ENCODE results near the gene SEC14L1.

The SEC14L1 gene

DNA sequence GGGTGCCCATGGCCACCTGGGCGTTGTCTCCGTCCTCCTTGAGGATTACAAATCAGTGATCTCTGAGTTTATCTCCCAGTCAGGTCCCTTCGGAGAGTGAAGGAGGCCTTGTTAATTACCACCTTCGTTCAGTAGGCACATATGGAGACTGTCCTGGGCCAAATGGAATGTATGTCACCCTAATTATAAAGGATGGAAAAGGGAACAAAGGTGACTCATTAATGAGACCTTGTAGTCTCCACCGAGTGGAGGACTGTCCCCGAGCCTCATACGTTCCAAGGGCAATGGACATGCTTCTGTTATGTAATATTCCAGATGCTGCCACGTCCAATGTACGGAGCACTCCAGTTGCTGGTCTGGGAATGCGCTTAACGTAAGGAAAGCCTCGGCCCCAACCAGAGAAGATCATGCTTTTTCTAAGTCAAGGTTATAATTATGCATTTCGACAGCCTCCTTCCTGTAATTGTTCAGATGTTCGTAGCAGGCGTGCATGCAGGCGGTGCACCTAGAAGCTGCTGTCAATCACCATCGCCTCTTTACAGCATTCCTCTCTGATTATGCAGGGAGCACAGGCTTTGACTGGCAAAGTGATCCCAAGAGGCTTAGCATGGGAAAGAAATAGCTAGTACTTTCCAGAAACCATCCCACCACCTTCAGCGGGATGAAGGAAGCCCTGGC is 22.4 kb upstream of the SEC14L1 start:
- no peak overlapping the region for H3K27ac ChIP-seq
- TF ChIP-seq ZFX (IDR thresholded peaks at IDR 0.05), result no peak

DNA sequence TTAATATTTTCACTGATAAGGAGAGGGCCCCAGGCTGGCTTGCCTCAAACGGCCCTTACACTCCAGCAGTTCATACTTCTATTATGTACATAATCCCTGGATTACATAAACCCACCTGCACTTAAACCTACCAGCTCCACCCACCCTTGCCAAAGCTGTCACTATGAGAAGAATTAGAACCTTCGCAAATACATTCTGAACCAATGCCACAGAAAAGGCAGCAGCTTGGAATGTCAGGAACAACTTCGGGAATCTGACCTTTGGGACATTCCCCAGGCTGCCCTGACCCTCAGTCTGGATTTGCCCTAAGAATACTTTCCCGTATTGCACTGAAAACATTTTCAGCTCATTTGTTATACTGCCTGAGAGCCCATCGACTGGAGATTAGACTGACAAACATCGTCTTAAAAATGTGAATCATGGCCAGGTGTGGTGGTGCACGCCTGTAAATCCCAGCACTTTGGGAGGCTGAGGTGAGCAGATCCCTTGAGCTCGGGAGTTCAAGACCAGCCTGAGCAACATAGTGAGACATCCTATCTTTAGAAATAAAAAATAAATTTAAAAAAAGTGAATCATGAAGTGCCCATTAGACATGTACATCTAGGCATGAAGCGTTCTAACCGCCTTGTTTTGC is 21.0 kb upstream of the SEC14L1 start:
- no peak for TF ChIP-seq ZFX (IDR thresholded peaks at IDR 0.05)
- TF ChIP-seq CTCF (conservative IDR thresholded peaks at IDR 0.05), result no peak
- H3K27ac ChIP-seq, result no peak overlapping the region

DNA sequence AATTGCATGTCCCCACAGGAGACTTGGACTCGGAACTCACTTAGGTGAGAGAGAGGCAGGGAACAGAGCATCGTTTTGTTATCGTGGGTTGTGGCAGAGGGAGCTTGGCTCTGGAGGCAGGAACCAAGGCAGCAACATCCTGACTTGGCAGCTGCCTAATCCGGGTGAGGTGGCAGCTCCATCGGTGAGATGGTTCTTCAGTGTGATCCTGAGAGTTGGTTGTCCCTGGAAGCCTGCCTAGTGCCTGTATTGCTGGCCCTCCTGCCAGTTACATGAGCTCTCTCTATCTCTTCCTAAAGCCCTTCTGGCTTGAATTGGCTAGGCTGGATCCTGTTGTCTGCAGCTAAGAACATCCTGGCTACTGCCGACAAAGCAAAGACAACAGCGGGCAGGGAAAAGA is 19.9 kb upstream of the SEC14L1 start:
- no peak overlapping the region for H3K27ac ChIP-seq
- TF ChIP-seq ZFX (IDR thresholded peaks at IDR 0.05), result no peak
- no peak for TF ChIP-seq CTCF (conservative IDR thresholded peaks at IDR 0.05)

GRCh38 chr17:77124192-77124889 is 16.4 kb upstream of the SEC14L1 start:
- no peak overlapping the region for H3K27ac ChIP-seq

GRCh38 chr17:77125432-77125901 is 15.3 kb upstream of the SEC14L1 start:
- no peak overlapping the region for H3K27ac ChIP-seq
- TF ChIP-seq CTCF (conservative IDR thresholded peaks at IDR 0.05), result no peak
- TF ChIP-seq ZFX (IDR thresholded peaks at IDR 0.05), result no peak

More at GRCh38 chr17:77124192-77124889, 16.4 kb upstream of the SEC14L1 start:
- TF ChIP-seq ZFX (IDR thresholded peaks at IDR 0.05), result no peak
- no peak for TF ChIP-seq CTCF (conservative IDR thresholded peaks at IDR 0.05)

DNA sequence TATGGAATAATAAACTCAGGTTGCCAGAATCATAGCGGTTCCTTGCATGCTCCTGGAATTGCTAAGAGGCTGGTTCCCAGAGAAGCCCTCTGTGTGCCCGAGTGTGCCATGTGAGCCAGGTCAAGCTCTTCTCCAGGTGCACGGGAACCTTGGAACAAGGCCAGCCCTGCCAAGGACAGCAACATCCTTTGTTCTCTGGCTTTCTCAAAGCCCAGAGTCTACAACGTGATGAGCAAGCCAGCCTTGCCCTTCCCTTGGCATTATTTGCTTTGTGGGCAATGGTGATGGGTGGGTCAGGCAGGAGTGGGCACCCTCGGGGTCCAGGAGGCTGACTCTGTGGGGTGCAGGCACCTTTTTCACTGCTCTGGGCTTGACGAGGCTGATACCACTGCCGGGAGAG is 14.2 kb upstream of the SEC14L1 start:
- TF ChIP-seq CTCF (conservative IDR thresholded peaks at IDR 0.05) (no peak), ZFX (IDR thresholded peaks at IDR 0.05) (no peak)
- H3K27ac ChIP-seq, result no peak overlapping the region

- no peak overlapping the region for H3K27ac ChIP-seq
Measured at GRCh38 chr17:77127735-77128361, 12.9 kb upstream of the SEC14L1 start.

More at GRCh38 chr17:77127735-77128361, 12.9 kb upstream of the SEC14L1 start:
- TF ChIP-seq CTCF (conservative IDR thresholded peaks at IDR 0.05) (no peak), ZFX (IDR thresholded peaks at IDR 0.05) (no peak)

All from C4-2B (cell line).